Measurements from ENCODE around the gene MCAT. TPM values are rescaled to one million over a fixed set of nuclear protein-coding genes. Genes with fewer than 3 reads are reported as not detected.
A peak's percentile ranks its signal among the peaks of the same experiment; 100 is the strongest.

The MCAT gene
- polyA plus RNA-seq, 1 donor (not counting 4 experiments of a cell fraction or from before 2014, with no cell fraction given), result 13.9 TPM

DNA sequence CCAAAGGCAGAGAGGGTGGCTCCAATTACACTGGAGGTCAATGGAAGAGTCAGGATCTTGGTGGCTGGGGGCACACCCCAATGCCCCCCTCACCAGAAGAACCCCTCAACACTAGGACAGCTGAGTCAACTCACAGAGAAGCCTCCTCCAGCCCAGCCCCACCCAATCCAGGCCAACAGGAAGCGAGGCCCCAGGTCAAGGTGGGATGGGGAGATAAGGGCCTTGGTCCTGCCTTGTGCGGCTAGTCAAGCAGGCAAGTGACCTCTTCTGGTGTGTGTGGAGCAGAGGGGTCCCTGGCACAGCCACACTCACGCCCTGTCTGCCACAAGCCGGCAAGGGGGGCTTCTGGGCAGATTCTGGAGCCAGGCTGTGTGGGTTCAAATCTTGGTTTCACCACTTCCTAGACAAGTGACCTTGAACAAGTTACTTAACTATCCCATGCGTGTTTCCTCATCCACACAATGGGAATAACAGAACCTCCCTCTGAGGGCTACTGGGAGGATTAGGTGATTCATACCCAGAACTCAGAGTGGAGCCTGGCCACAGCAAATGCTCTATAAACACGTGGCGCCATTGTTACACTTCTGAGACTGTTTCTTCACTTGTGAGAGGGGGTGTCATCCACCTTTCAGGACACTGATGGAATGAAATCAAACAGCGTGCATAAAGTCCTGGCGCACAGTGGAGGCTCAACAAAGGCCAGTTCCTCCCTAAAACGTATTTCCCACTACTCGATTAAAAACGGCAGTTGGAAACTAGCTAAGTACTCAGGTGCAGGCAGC lies 40.5 kb upstream of the MCAT start:
- dilution Hi-C loops (cut with MboI; ENCODE audit: extremely low pct_ligation_motif_present, low sequenced_read_pairs), result no loop called here
- DNase-seq (ENCODE audit: low read depth, low spot score) (no peak), FAIRE-seq (peak; percentile 20)
- peaks cover 11% of the 10 kb centered on the region for H4K20me1 ChIP-seq (ENCODE audit: control insufficient read depth, extremely low read depth, insufficient read depth, low read length)
- TF ChIP-seq EZH2 (IDR thresholded peaks at IDR 0.05; ENCODE audit: low read length), result no peak
- TF ChIP-seq, protein P1, sequence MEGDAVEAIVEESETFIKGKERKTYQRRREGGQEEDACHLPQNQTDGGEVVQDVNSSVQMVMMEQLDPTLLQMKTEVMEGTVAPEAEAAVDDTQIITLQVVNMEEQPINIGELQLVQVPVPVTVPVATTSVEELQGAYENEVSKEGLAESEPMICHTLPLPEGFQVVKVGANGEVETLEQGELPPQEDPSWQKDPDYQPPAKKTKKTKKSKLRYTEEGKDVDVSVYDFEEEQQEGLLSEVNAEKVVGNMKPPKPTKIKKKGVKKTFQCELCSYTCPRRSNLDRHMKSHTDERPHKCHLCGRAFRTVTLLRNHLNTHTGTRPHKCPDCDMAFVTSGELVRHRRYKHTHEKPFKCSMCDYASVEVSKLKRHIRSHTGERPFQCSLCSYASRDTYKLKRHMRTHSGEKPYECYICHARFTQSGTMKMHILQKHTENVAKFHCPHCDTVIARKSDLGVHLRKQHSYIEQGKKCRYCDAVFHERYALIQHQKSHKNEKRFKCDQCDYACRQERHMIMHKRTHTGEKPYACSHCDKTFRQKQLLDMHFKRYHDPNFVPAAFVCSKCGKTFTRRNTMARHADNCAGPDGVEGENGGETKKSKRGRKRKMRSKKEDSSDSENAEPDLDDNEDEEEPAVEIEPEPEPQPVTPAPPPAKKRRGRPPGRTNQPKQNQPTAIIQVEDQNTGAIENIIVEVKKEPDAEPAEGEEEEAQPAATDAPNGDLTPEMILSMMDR (optimal IDR thresholded peaks at IDR 0.05 in 1 of 3, IDR thresholded peaks at IDR 0.05 in 1 of 3, conservative IDR thresholded peaks at IDR 0.05 in 1 of 3; ENCODE audit: extremely low read depth in 1 of 3, insufficient read depth in 2 of 3, low read length in 3 of 3), result no peak
- H3K27ac ChIP-seq (ENCODE audit: control insufficient read depth, insufficient read depth, low read length), result peak overlapping the region; percentile 11
- peaks cover 16 to 33% of the 10 kb centered on the region in 2 experiments for H3K36me3 ChIP-seq (ENCODE audit: control insufficient read depth in 2 of 2, extremely low read depth in 1 of 2, insufficient read depth in 2 of 2, low read length in 2 of 2)
- H2AFZ ChIP-seq (ENCODE audit: control insufficient read depth, low read length), result no peak overlapping the region
- no peaks in the 10 kb centered on the region for H3K9me3 ChIP-seq (ENCODE audit: control insufficient read depth, low read depth, low read length)
- no peak overlapping the region for H3K4me3 ChIP-seq (ENCODE audit: control insufficient read depth in 2 of 3, extremely low read depth in 1 of 3, insufficient read depth in 2 of 3, low read depth in 1 of 3, low read length in 3 of 3)
- H3K4me1 ChIP-seq (ENCODE audit: control insufficient read depth, extremely low read depth, insufficient read depth, low read length), result peaks cover 27% of the 10 kb centered on the region
- no peak overlapping the region for H3K9ac ChIP-seq (ENCODE audit: control insufficient read depth, extremely low read depth, insufficient read depth, low read length)
- H3K9me1 ChIP-seq (ENCODE audit: control insufficient read depth, extremely low read depth, insufficient read depth, low read length), result peaks cover 3% of the 10 kb centered on the region
- H3K27me3 ChIP-seq (ENCODE audit: control insufficient read depth, extremely low read depth, insufficient read depth, low read length), result no peaks in the 10 kb centered on the region
- H3K4me2 ChIP-seq (ENCODE audit: control insufficient read depth, extremely low read depth, insufficient read depth, low read depth, low read length), result no peak overlapping the region
- H3K79me2 ChIP-seq (ENCODE audit: control insufficient read depth, insufficient read depth, low read length), result peaks cover 32% of the 10 kb centered on the region

DNA sequence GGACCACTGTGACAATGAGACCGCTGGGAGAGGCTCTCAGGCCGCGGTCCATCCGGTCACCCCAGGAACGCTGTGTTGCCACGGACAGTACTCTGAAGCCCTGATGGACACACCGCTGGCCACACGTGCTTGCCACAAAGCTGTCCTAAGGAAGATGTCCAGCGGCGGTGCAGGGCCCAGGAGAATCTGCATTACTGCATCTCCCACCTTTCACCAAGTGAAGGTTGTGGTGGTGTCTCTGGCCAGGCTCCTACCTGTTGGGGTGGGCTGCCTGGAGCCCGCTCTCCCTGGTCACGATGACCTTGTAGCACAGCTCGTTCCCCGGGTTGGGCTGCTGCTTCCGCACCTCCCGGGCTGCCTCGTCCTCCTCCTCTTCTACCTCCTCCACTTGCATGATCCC lies 39.5 kb upstream of the MCAT start:
- Histone ChIP-seq H3K27ac (ENCODE audit: control insufficient read depth, insufficient read depth, low read length) (no peak overlapping the region), H3K9me1 (ENCODE audit: control insufficient read depth, extremely low read depth, insufficient read depth, low read length) (peaks cover 3% of the 10 kb centered on the region), H3K9me3 (ENCODE audit: control insufficient read depth, low read depth, low read length) (no peaks in the 10 kb centered on the region), H3K4me2 (ENCODE audit: control insufficient read depth, extremely low read depth, insufficient read depth, low read depth, low read length) (no peak overlapping the region), H3K79me2 (ENCODE audit: control insufficient read depth, insufficient read depth, low read length) (peaks cover 32% of the 10 kb centered on the region), H3K27me3 (ENCODE audit: control insufficient read depth, extremely low read depth, insufficient read depth, low read length) (no peaks in the 10 kb centered on the region), H2AFZ (ENCODE audit: control insufficient read depth, low read length) (no peak overlapping the region), H3K9ac (ENCODE audit: control insufficient read depth, extremely low read depth, insufficient read depth, low read length) (no peak overlapping the region), H3K4me3 (ENCODE audit: control insufficient read depth in 2 of 3, extremely low read depth in 1 of 3, insufficient read depth in 2 of 3, low read depth in 1 of 3, low read length in 3 of 3) (no peak overlapping the region), H3K36me3 (ENCODE audit: control insufficient read depth in 2 of 2, extremely low read depth in 1 of 2, insufficient read depth in 2 of 2, low read length in 2 of 2) (peaks cover 21 to 33% of the 10 kb centered on the region in 2 experiments), H4K20me1 (ENCODE audit: control insufficient read depth, extremely low read depth, insufficient read depth, low read length) (peaks cover 11% of the 10 kb centered on the region), H3K4me1 (ENCODE audit: control insufficient read depth, extremely low read depth, insufficient read depth, low read length) (peaks cover 22% of the 10 kb centered on the region)
- dilution Hi-C loops (cut with MboI; ENCODE audit: extremely low pct_ligation_motif_present, low sequenced_read_pairs), result no loop called here
- FAIRE-seq (no peak), DNase-seq (ENCODE audit: low read depth, low spot score) (no peak)
- TF ChIP-seq, protein P1 (optimal IDR thresholded peaks at IDR 0.05 in 1 of 3, IDR thresholded peaks at IDR 0.05 in 1 of 3, conservative IDR thresholded peaks at IDR 0.05 in 1 of 3; ENCODE audit: extremely low read depth in 1 of 3, insufficient read depth in 2 of 3, low read length in 3 of 3), result no peak
- no peak for TF ChIP-seq EZH2 (IDR thresholded peaks at IDR 0.05; ENCODE audit: low read length)
